Stimulated activated CD4-positive, alpha-beta T cell treated with anti-CD3 and anti-CD28 coated beads, Interleukin-4, amount 100 ng/mL, for 48 hours (primary cell): ENCODE data around the gene SYNC.
"Not testable (repeated sequence)": the region's sequence is repeated elsewhere in the genome, so short reads cannot be mapped to it uniquely, and the experiment has no call there.

Experiments used
- DNase-seq, 2 donors: peaks; one replicate each; pipeline ENCODE4 v3.0.0-alpha.2; 2020; ENCODE audit warnings: low read depth in 2 of 2

SYNC gene

GRCh38 chr1:32693455-32694174, 9.0 kb downstream of the SYNC start:
- DNase-seq = no peak

GRCh38 chr1:32686387-32686786, 16.2 kb downstream of the SYNC start:
- no peak for DNase-seq

- no peak for DNase-seq
Observed at GRCh38 chr1:32685498-32685897, 17.1 kb downstream of the SYNC start.

GRCh38 chr1:32684167-32684811, 18.3 kb downstream of the SYNC start:
- no peak for DNase-seq

- no peak for DNase-seq
Observed at GRCh38 chr1:32683397-32683796, 19.2 kb downstream of the SYNC start.

- no peak for DNase-seq
Observed at GRCh38 chr1:32681999-32682398, 20.6 kb downstream of the SYNC start.

GRCh38 chr1:32681509-32681908, 21.1 kb downstream of the SYNC start:
- no peak for DNase-seq

GRCh38 chr1:32680642-32681041, 21.9 kb downstream of the SYNC start:
- no peak for DNase-seq

- DNase-seq = not testable (repeated sequence)
Observed at GRCh38 chr1:32679993-32680392, 22.6 kb downstream of the SYNC start.

GRCh38 chr1:32676945-32677344, 25.6 kb downstream of the SYNC start:
- no peak for DNase-seq

GRCh38 chr1:32668716-32669115, 33.9 kb downstream of the SYNC start:
- not testable (repeated sequence) for DNase-seq

GRCh38 chr1:32666901-32667566, 35.5 kb downstream of the SYNC start:
- DNase-seq = no peak

- no peak for DNase-seq
Observed at GRCh38 chr1:32665915-32666314, 36.7 kb downstream of the SYNC start.

GRCh38 chr1:32659581-32659980, 43.0 kb downstream of the SYNC start:
- no peak for DNase-seq

- no peak for DNase-seq
Observed at GRCh38 chr1:32652244-32652962, 50.2 kb downstream of the SYNC start.

- DNase-seq = no peak
Observed at GRCh38 chr1:32651461-32652073, 51.0 kb downstream of the SYNC start.

- DNase-seq = peak; percentile 96 to 98
Observed at GRCh38 chr1:32650752-32651460, 51.7 kb downstream of the SYNC start, which contains the start of gene RBBP4. Gene RBBP4 (plus strand): TSS chr1:32651208. CDS start chr1:32651307, 99 bp downstream.

- peak; percentile 77 to 83 for DNase-seq
Observed at GRCh38 chr1:32650248-32650751, 52.3 kb downstream of the SYNC start, which contains the start of gene ZBTB8OS. Gene ZBTB8OS (minus strand): TSS chr1:32650550. CDS start chr1:32650529, 21 bp downstream.

- DNase-seq = no peak
Observed at GRCh38 chr1:32647308-32648134, 55.0 kb downstream of the SYNC start.

GRCh38 chr1:32644426-32644825, 58.1 kb downstream of the SYNC start:
- DNase-seq = no peak
